Liver (tissue), 9 donors: ENCODE data around the gene KRT17. TPM values are rescaled to one million over a fixed set of nuclear protein-coding genes. Genes with fewer than 3 reads are reported as not detected.
A peak's percentile ranks its signal among the peaks of the same experiment; 100 is the strongest.

Experiments used
- DNase-seq: peaks from one replicate; pipeline ENCODE4 v3.0.0-alpha.2; 2017; ENCODE audit warnings: low spot score
- H3K27ac ChIP-seq, 2 donors: one replicate each; pipeline ENCODE4 v1.7.0; 2013; ENCODE audit warnings: inconsistent platforms in 2 of 2, low read length in 2 of 2, control low read depth in 1 of 2, low read depth in 1 of 2, mild to moderate bottlenecking in 1 of 2
- H3K27me3 ChIP-seq, 4 donors: one replicate each; pipeline versions ENCODE4 v1.6.1 to v1.7.0; 2013; ENCODE audit warnings: low read length in 3 of 4, inconsistent platforms in 1 of 4, mild to moderate bottlenecking in 1 of 4, moderate library complexity in 1 of 4; ENCODE audit not compliant: control insufficient read depth in 4 of 4, insufficient read depth in 4 of 4
- H3K36me3 ChIP-seq, 4 donors: one replicate each; pipeline versions ENCODE4 v1.6.1 to v1.7.0; 2013; ENCODE audit warnings: low read length in 3 of 4, mild to moderate bottlenecking in 3 of 4, low read depth in 1 of 4, moderate library complexity in 1 of 4; ENCODE audit not compliant: control insufficient read depth in 4 of 4, insufficient read depth in 3 of 4
- H3K4me1 ChIP-seq, 4 donors: one replicate each; pipeline versions ENCODE4 v1.6.1 to v1.7.0; 2013; ENCODE audit warnings: low read length in 3 of 4, mild to moderate bottlenecking in 3 of 4, moderate library complexity in 1 of 4; ENCODE audit not compliant: control insufficient read depth in 4 of 4, insufficient read depth in 4 of 4
- H3K4me3 ChIP-seq, 3 donors: one replicate each; pipeline versions ENCODE4 v1.6.1 to v1.7.0; 2013; ENCODE audit warnings: low read length in 3 of 3, control low read depth in 1 of 3, low read depth in 1 of 3, mild to moderate bottlenecking in 1 of 3
- H3K9ac ChIP-seq, 2 donors: one replicate each; pipeline ENCODE4 v1.7.0; 2013; ENCODE audit warnings: low read length in 2 of 2, mild to moderate bottlenecking in 2 of 2, moderate library complexity in 2 of 2, control low read depth in 1 of 2, low read depth in 1 of 2
- H3K9me3 ChIP-seq, 4 donors: one replicate each; pipeline versions ENCODE4 v1.6.1 to v1.7.0; 2013; ENCODE audit warnings: low read length in 3 of 4; ENCODE audit not compliant: control insufficient read depth in 4 of 4
- ATF3 ChIP-seq: IDR thresholded peaks from 2 replicates; pipeline ENCODE4 v1.6.1; 2016; ENCODE audit warnings: antibody characterized with exemption
- EGR1 ChIP-seq, 2 donors: IDR thresholded peaks; 2 replicates each; pipeline ENCODE4 v1.6.1; 2016 to 2018; ENCODE audit warnings: antibody characterized with exemption in 2 of 2, low read depth in 2 of 2
- GABPA ChIP-seq, 2 donors: IDR thresholded peaks in 1 of 2; conservative IDR thresholded peaks in 1 of 2; 2 replicates each; pipeline ENCODE4 v1.6.1; 2016; ENCODE audit warnings: antibody characterized with exemption in 2 of 2, mild to moderate bottlenecking in 1 of 2, moderate library complexity in 1 of 2
- JUND ChIP-seq, 2 donors: IDR thresholded peaks; 2 replicates each; pipeline ENCODE4 v1.6.1; 2016; ENCODE audit warnings: antibody characterized with exemption in 2 of 2
- NR2F2 ChIP-seq: IDR thresholded peaks from 2 replicates; pipeline ENCODE4 v1.6.1; 2016; ENCODE audit warnings: antibody characterized with exemption
- RAD21 ChIP-seq, 2 donors: IDR thresholded peaks; 2 replicates each; pipeline ENCODE4 v1.6.1; 2016; ENCODE audit warnings: antibody characterized with exemption in 2 of 2, mild to moderate bottlenecking in 2 of 2
- REST ChIP-seq: IDR thresholded peaks from 2 replicates; pipeline ENCODE4 v1.6.1; 2016; ENCODE audit warnings: antibody characterized with exemption, mild to moderate bottlenecking
- RXRA ChIP-seq, 2 donors: IDR thresholded peaks; 2 replicates each; pipeline ENCODE4 v1.6.1; 2017 to 2018; ENCODE audit warnings: antibody characterized with exemption in 2 of 2, mild to moderate bottlenecking in 1 of 2
- TAF1 ChIP-seq: conservative IDR thresholded peaks from 2 replicates; pipeline ENCODE4 v1.6.1; 2016; ENCODE audit warnings: antibody characterized with exemption, mild to moderate bottlenecking
- YY1 ChIP-seq: IDR thresholded peaks from 2 replicates; pipeline ENCODE4 v1.6.1; 2016; ENCODE audit warnings: antibody characterized with exemption, mild to moderate bottlenecking
- ZBTB33 ChIP-seq: IDR thresholded peaks from 2 replicates; pipeline ENCODE4 v1.6.1; 2016; ENCODE audit warnings: antibody characterized with exemption
- WGBS: extraction: QIAGEN DNeasy Blood & Tissue Kit; methylation state at CpG from one replicate; pipeline ENCODE4 v1.1.7; 2013; 5-methylcytosine and 5-hydroxymethylcytosine counted together
- polyA plus RNA-seq, 2 donors: library from polyadenylated mRNA; stranded (reverse) in 1 of 2; unstranded in 1 of 2; fragments of 200-250 nt in 1 of 2; fragments of >200 nt in 1 of 2; fragmentation: Nextera tagmentation in 1 of 2; extraction: Ambion mirVana in 1 of 2; gene quantifications; one replicate each; pipeline versions ENCODE4 v1.2.1 to v1.2.3, GENCODE V29; 2013 to 2015
- total RNA-seq, 2 donors: library from RNA; depleted of rRNA; stranded (reverse); fragments of >200 nt; gene quantifications; one replicate each; pipeline ENCODE4 v1.2.3, GENCODE V29; 2014
- TF ChIP-seq, protein P1 (sequence below): IDR thresholded peaks from 2 replicates; pipeline ENCODE4 v1.6.1; 2016; ENCODE audit warnings: antibody characterized with exemption
- TF ChIP-seq, protein P2 (sequence below): fragments of 150-350 bp; IDR thresholded peaks from 2 replicates; pipeline ENCODE4 v1.5.1; 2017; ENCODE audit warnings: improper control_type of control experiment, low read depth, low read length; ENCODE audit not compliant: missing input control
- donor health status: healthy.
- donor health status: healthy.
- donor health status: healthy.
- donor health status: healthy.
- donor health status: healthy.

The KRT17 gene
- total and polyA plus RNA-seq, 4 donors: 0.15 TPM; not detected in 3

GRCh38 chr17:41647940-41648410, 23.6 kb upstream of the KRT17 start:
- TF ChIP-seq JUND (IDR thresholded peaks at IDR 0.05): no peak
- TF ChIP-seq ATF3: no peak
- TF ChIP-seq, protein P1, sequence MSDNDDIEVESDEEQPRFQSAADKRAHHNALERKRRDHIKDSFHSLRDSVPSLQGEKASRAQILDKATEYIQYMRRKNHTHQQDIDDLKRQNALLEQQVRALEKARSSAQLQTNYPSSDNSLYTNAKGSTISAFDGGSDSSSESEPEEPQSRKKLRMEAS: no peak
- TF ChIP-seq, protein P2, sequence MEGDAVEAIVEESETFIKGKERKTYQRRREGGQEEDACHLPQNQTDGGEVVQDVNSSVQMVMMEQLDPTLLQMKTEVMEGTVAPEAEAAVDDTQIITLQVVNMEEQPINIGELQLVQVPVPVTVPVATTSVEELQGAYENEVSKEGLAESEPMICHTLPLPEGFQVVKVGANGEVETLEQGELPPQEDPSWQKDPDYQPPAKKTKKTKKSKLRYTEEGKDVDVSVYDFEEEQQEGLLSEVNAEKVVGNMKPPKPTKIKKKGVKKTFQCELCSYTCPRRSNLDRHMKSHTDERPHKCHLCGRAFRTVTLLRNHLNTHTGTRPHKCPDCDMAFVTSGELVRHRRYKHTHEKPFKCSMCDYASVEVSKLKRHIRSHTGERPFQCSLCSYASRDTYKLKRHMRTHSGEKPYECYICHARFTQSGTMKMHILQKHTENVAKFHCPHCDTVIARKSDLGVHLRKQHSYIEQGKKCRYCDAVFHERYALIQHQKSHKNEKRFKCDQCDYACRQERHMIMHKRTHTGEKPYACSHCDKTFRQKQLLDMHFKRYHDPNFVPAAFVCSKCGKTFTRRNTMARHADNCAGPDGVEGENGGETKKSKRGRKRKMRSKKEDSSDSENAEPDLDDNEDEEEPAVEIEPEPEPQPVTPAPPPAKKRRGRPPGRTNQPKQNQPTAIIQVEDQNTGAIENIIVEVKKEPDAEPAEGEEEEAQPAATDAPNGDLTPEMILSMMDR: peak; percentile 90
- TF ChIP-seq RXRA (IDR thresholded peaks at IDR 0.05): peak in 1 of 2 donors; percentile 9
- no peak for TF ChIP-seq GABPA (IDR thresholded peaks at IDR 0.05 in 1 of 2, conservative IDR thresholded peaks at IDR 0.05 in 1 of 2)
- no peak for TF ChIP-seq YY1
- no peak for TF ChIP-seq ZBTB33
- TF ChIP-seq RAD21 (IDR thresholded peaks at IDR 0.05): peak; percentile 84 to 85
- no peak for TF ChIP-seq EGR1 (IDR thresholded peaks at IDR 0.05; ENCODE audit: low read depth in 2 of 2)
- peak; percentile 90 for DNase-seq
- Histone ChIP-seq H3K9me3 (no peaks in the 10 kb centered on the region), H3K4me1 (peaks cover 6 to 12% (median 9%) of the 10 kb centered on the region in 4 donors), H3K36me3 (no peaks in the 10 kb centered on the region), H3K27ac (no peak overlapping the region), H3K9ac (peak overlapping the region in 1 of 2 donors; percentile 72), H3K27me3 (no peaks in the 10 kb centered on the region), H3K4me3 (peak overlapping the region; percentile 20 to 59 (median 30))
- under 1% methylated on average over 22 of the region's 22 CpGs for WGBS

GRCh38 chr17:41647038-41647813, 22.9 kb upstream of the KRT17 start:
- H3K27ac ChIP-seq: no peak overlapping the region
- no peaks in the 10 kb centered on the region for H3K9me3 ChIP-seq
- TF ChIP-seq TAF1: no peak
- TF ChIP-seq NR2F2: no peak
- no peak for TF ChIP-seq REST
- no peak for TF ChIP-seq GABPA (IDR thresholded peaks at IDR 0.05 in 1 of 2, conservative IDR thresholded peaks at IDR 0.05 in 1 of 2)
- TF ChIP-seq YY1: no peak
- TF ChIP-seq EGR1 (IDR thresholded peaks at IDR 0.05; ENCODE audit: low read depth in 2 of 2): no peak
- no peak for TF ChIP-seq RXRA (IDR thresholded peaks at IDR 0.05)
- H3K36me3 ChIP-seq: no peaks in the 10 kb centered on the region
- DNase-seq: no peak
- H3K4me3 ChIP-seq: no peak overlapping the region
- no peaks in the 10 kb centered on the region for H3K27me3 ChIP-seq
- peaks cover 6 to 12% (median 9%) of the 10 kb centered on the region in 4 donors for H3K4me1 ChIP-seq
- H3K9ac ChIP-seq: no peak overlapping the region
- 64% methylated on average over 15 of the region's 15 CpGs for WGBS
